Measurements from ENCODE around the gene DHRS3. TPM values are rescaled to one million over a fixed set of nuclear protein-coding genes. Genes with fewer than 3 reads are reported as not detected.
"Not testable (repeated sequence)": the region's sequence is repeated elsewhere in the genome, so short reads cannot be mapped to it uniquely, and the experiment has no call there.

Gene DHRS3
- total RNA-seq, 1 experiment from 2014 or later: 0.19 TPM

DNA sequence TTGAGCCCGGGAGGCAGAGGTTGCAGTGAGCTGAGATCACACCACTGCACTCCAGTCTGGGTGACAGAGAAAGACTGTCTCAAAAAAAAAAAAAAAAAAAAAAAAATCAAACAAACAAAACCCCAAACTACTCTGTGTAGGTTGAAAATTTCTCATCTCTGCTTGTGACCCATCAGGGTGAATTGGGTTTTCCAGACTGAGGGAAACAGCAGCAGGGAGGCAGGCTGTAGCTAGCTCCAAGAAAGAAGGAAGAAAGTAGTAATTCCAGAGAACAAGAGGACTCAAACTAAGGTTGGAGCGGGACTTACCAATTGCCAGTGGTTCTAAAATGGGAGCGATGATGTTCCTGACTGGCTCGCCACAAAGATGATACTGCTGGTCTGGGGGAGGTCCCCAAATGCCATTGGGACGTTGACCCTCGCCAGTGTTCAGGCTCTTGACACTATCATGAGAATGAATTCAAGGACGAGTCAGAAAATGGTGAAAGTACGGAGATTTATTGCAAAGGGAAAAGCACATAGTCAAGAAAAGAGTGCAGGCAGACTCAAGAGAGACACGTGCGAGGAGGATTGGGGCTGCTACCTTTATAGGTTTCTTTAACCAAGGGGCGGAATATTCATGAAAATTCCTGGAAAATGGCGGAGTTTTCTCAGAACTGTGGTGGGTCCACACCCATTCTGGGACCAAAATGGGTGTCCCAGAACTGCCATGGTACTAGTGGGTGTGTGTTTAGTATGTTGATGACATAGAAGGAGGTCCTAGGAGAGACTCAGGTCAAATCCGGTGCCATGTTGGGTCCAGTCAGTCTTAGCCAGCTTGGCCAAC, 39.3 kb upstream of the DHRS3 start:
- H3K79me2 ChIP-seq (ENCODE audit: low read length): no peaks in the 10 kb centered on the region
- no peak for DNase-seq
- H3K27ac ChIP-seq (ENCODE audit: low read length): no peak overlapping the region
- no peak overlapping the region for H3K4me3 ChIP-seq (ENCODE audit: low read length)
- H3K4me2 ChIP-seq (ENCODE audit: low read depth, low read length, poor library complexity, severe bottlenecking): no peak overlapping the region
- H2AFZ ChIP-seq (ENCODE audit: low read length): no peak overlapping the region
- H3K9me2 ChIP-seq (replicated peaks; ENCODE audit: insufficient read depth, low read length): no peaks in the 10 kb centered on the region
- no peak overlapping the region for H3K9ac ChIP-seq (ENCODE audit: low read length)
- no peaks in the 10 kb centered on the region for H3K36me3 ChIP-seq (ENCODE audit: insufficient read depth, low read length)
- no peaks in the 10 kb centered on the region for H3K27me3 ChIP-seq (ENCODE audit: low read length)
- no peaks in the 10 kb centered on the region for H3K9me3 ChIP-seq (ENCODE audit: low read length)
- no peaks in the 10 kb centered on the region for H3K4me1 ChIP-seq (ENCODE audit: low read length)
- H4K20me1 ChIP-seq (ENCODE audit: insufficient read depth, low read depth, low read length): no peaks in the 10 kb centered on the region

GRCh38 chr1:12656575-12656974, 38.6 kb upstream of the DHRS3 start:
- Histone ChIP-seq H3K27me3 (ENCODE audit: low read length) (no peaks in the 10 kb centered on the region), H3K4me2 (ENCODE audit: low read depth, low read length, poor library complexity, severe bottlenecking) (no peak overlapping the region)

GRCh38 chr1:12654657-12655056, 36.6 kb upstream of the DHRS3 start:
- Histone ChIP-seq H3K4me3 (ENCODE audit: low read length) (no peak overlapping the region), H3K4me2 (ENCODE audit: low read depth, low read length, poor library complexity, severe bottlenecking) (no peak overlapping the region), H4K20me1 (ENCODE audit: insufficient read depth, low read depth, low read length) (no peaks in the 10 kb centered on the region), H3K79me2 (ENCODE audit: low read length) (no peaks in the 10 kb centered on the region), H3K9me3 (ENCODE audit: low read length) (no peaks in the 10 kb centered on the region), H3K4me1 (ENCODE audit: low read length) (no peaks in the 10 kb centered on the region), H3K9me2 (replicated peaks; ENCODE audit: insufficient read depth, low read length) (no peaks in the 10 kb centered on the region), H3K9ac (ENCODE audit: low read length) (no peak overlapping the region), H3K27ac (ENCODE audit: low read length) (no peak overlapping the region), H3K36me3 (ENCODE audit: insufficient read depth, low read length) (no peaks in the 10 kb centered on the region), H3K27me3 (ENCODE audit: low read length) (no peaks in the 10 kb centered on the region), H2AFZ (ENCODE audit: low read length) (no peak overlapping the region)
- DNase-seq: no peak

More at GRCh38 chr1:12656575-12656974, 38.6 kb upstream of the DHRS3 start:
- Histone ChIP-seq H3K36me3 (ENCODE audit: insufficient read depth, low read length) (no peaks in the 10 kb centered on the region), H3K4me3 (ENCODE audit: low read length) (no peak overlapping the region), H3K9me3 (ENCODE audit: low read length) (no peaks in the 10 kb centered on the region), H3K27ac (ENCODE audit: low read length) (no peak overlapping the region), H4K20me1 (ENCODE audit: insufficient read depth, low read depth, low read length) (no peaks in the 10 kb centered on the region), H3K4me1 (ENCODE audit: low read length) (no peaks in the 10 kb centered on the region), H3K79me2 (ENCODE audit: low read length) (no peaks in the 10 kb centered on the region), H2AFZ (ENCODE audit: low read length) (no peak overlapping the region), H3K9ac (ENCODE audit: low read length) (no peak overlapping the region), H3K9me2 (replicated peaks; ENCODE audit: insufficient read depth, low read length) (no peaks in the 10 kb centered on the region)
- no peak for DNase-seq

DNA sequence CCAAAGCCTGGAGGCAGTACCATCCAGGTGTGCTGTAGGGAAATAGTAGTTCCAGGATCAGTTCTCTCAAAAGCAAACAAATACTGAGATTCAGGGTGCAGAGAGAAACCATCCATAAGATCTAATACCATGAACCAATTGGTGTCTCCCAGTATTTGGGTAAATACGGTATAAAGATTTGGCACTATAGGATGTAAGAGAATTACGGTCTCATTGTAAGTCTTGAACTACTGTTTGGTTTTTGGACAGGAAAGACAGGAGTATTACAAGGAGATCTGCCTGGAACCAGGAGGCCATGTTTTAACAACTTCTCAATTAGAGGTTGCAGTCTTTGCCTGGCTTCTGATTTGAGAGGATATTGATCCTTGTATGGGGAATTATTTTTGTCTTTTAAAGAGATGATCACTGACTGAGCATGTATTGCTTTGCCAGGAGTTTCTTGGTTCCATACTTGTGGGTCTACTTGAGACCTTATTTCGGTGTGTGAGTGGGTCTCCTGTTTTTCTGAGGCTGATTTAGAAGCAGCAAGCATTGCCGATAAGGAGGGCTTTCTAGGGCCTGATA, 36.1 kb upstream of the DHRS3 start:
- peak; percentile 51 for DNase-seq
- no peak overlapping the region for H3K27ac ChIP-seq (ENCODE audit: low read length)
- H3K4me1 ChIP-seq (ENCODE audit: low read length): no peaks in the 10 kb centered on the region
- H3K9ac ChIP-seq (ENCODE audit: low read length): no peak overlapping the region
- H3K79me2 ChIP-seq (ENCODE audit: low read length): no peaks in the 10 kb centered on the region
- no peak overlapping the region for H2AFZ ChIP-seq (ENCODE audit: low read length)
- no peaks in the 10 kb centered on the region for H4K20me1 ChIP-seq (ENCODE audit: insufficient read depth, low read depth, low read length)
- H3K9me2 ChIP-seq (replicated peaks; ENCODE audit: insufficient read depth, low read length): no peaks in the 10 kb centered on the region
- H3K27me3 ChIP-seq (ENCODE audit: low read length): no peaks in the 10 kb centered on the region
- H3K4me2 ChIP-seq (ENCODE audit: low read depth, low read length, poor library complexity, severe bottlenecking): no peak overlapping the region
- no peaks in the 10 kb centered on the region for H3K36me3 ChIP-seq (ENCODE audit: insufficient read depth, low read length)
- H3K4me3 ChIP-seq (ENCODE audit: low read length): no peak overlapping the region
- no peaks in the 10 kb centered on the region for H3K9me3 ChIP-seq (ENCODE audit: low read length)

GRCh38 chr1:12649971-12650421, 32.0 kb upstream of the DHRS3 start:
- Histone ChIP-seq H3K79me2 (ENCODE audit: low read length) (no peaks in the 10 kb centered on the region), H3K4me3 (ENCODE audit: low read length) (no peak overlapping the region), H3K4me2 (ENCODE audit: low read depth, low read length, poor library complexity, severe bottlenecking) (no peak overlapping the region), H2AFZ (ENCODE audit: low read length) (no peak overlapping the region), H3K4me1 (ENCODE audit: low read length) (no peaks in the 10 kb centered on the region), H3K36me3 (ENCODE audit: insufficient read depth, low read length) (no peaks in the 10 kb centered on the region), H3K9me3 (ENCODE audit: low read length) (no peaks in the 10 kb centered on the region), H4K20me1 (ENCODE audit: insufficient read depth, low read depth, low read length) (no peaks in the 10 kb centered on the region), H3K27ac (ENCODE audit: low read length) (no peak overlapping the region), H3K27me3 (ENCODE audit: low read length) (no peaks in the 10 kb centered on the region), H3K9ac (ENCODE audit: low read length) (no peak overlapping the region), H3K9me2 (replicated peaks; ENCODE audit: insufficient read depth, low read length) (no peaks in the 10 kb centered on the region)
- DNase-seq: no peak

GRCh38 chr1:12648741-12649140, 30.7 kb upstream of the DHRS3 start:
- no peak for DNase-seq
- Histone ChIP-seq H3K27ac (ENCODE audit: low read length) (no peak overlapping the region), H4K20me1 (ENCODE audit: insufficient read depth, low read depth, low read length) (no peaks in the 10 kb centered on the region), H3K79me2 (ENCODE audit: low read length) (no peaks in the 10 kb centered on the region), H3K9me2 (replicated peaks; ENCODE audit: insufficient read depth, low read length) (no peaks in the 10 kb centered on the region), H3K36me3 (ENCODE audit: insufficient read depth, low read length) (no peaks in the 10 kb centered on the region), H3K4me1 (ENCODE audit: low read length) (no peaks in the 10 kb centered on the region), H3K27me3 (ENCODE audit: low read length) (no peaks in the 10 kb centered on the region), H3K9me3 (ENCODE audit: low read length) (no peaks in the 10 kb centered on the region), H2AFZ (ENCODE audit: low read length) (no peak overlapping the region), H3K9ac (ENCODE audit: low read length) (no peak overlapping the region), H3K4me2 (ENCODE audit: low read depth, low read length, poor library complexity, severe bottlenecking) (no peak overlapping the region), H3K4me3 (ENCODE audit: low read length) (no peak overlapping the region)

DNA sequence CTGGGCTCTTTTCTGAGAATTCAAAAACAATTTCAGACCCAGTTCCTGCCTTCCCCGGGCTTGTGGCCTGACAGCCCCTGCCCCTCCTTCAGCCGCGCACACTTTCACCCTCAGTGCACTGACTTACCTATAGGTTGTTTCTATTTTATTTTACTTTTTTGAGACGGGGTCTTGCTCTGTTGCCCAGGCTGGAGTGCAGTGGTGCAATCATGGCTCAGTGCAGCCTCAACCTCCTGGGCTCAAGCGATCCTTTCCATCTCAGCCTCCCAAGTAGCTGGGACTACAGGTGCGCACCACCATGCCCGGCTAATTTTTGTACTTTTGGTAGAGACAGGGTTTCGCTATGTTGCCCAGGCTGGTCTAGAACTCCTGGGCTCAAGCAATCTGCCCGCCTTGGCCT, 27.4 kb upstream of the DHRS3 start:
- not testable (repeated sequence) for H4K20me1 ChIP-seq (ENCODE audit: insufficient read depth, low read depth, low read length); H3K79me2 ChIP-seq (ENCODE audit: low read length); H3K4me3 ChIP-seq (ENCODE audit: low read length); H3K9me2 ChIP-seq (replicated peaks; ENCODE audit: insufficient read depth, low read length); H2AFZ ChIP-seq (ENCODE audit: low read length); H3K36me3 ChIP-seq (ENCODE audit: insufficient read depth, low read length); H3K27me3 ChIP-seq (ENCODE audit: low read length); H3K4me2 ChIP-seq (ENCODE audit: low read depth, low read length, poor library complexity, severe bottlenecking); H3K4me1 ChIP-seq (ENCODE audit: low read length); H3K9me3 ChIP-seq (ENCODE audit: low read length); H3K9ac ChIP-seq (ENCODE audit: low read length); H3K27ac ChIP-seq (ENCODE audit: low read length); DNase-seq

DNA sequence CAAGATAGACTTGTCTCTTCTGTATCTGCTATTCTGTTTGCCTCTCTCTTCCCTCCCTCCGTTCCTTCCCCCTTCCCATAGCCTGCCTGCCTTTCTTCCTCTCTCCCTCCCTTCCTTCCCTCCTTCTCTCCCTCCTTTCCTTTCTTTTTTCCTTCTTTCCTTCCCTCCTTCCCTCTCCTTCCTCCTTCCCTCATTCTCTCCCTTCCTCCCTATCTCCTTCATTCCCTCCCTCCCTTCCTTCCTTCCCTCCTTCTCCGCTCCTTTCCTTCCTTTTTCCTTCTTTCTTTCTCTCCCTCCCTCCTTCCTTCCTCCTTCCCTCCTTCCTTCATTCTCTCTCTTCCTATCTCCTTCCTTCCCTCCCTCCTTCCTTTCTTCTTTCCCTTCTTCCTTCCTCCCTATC, 26.8 kb upstream of the DHRS3 start:
- H3K9me3 ChIP-seq (ENCODE audit: low read length): peaks cover 6% of the 10 kb centered on the region
- H3K4me3 ChIP-seq (ENCODE audit: low read length): no peak overlapping the region
- H3K27me3 ChIP-seq (ENCODE audit: low read length): no peaks in the 10 kb centered on the region
- H3K27ac ChIP-seq (ENCODE audit: low read length): no peak overlapping the region
- no peaks in the 10 kb centered on the region for H3K9me2 ChIP-seq (replicated peaks; ENCODE audit: insufficient read depth, low read length)
- no peak overlapping the region for H3K4me2 ChIP-seq (ENCODE audit: low read depth, low read length, poor library complexity, severe bottlenecking)
- H4K20me1 ChIP-seq (ENCODE audit: insufficient read depth, low read depth, low read length): no peaks in the 10 kb centered on the region
- no peak overlapping the region for H2AFZ ChIP-seq (ENCODE audit: low read length)
- H3K9ac ChIP-seq (ENCODE audit: low read length): no peak overlapping the region
- H3K4me1 ChIP-seq (ENCODE audit: low read length): no peaks in the 10 kb centered on the region
- H3K79me2 ChIP-seq (ENCODE audit: low read length): no peaks in the 10 kb centered on the region
- no peak for DNase-seq
- H3K36me3 ChIP-seq (ENCODE audit: insufficient read depth, low read length): no peaks in the 10 kb centered on the region
